Esophagus squamous epithelium (tissue), 4 donors: Measurements from ENCODE around the gene POLDIP3.

Experiments used
- CTCF ChIP-seq, 6 experiments: fragments of 450-650 bp in 4 of 6; fragments of 200-600 bp in 2 of 6; sonication (generic) in 2 of 6; IDR thresholded peaks; one replicate each; pipeline ENCODE4 v1.5.1; 2016 to 2019; ENCODE audit warnings: antibody characterized with exemption in 6 of 6, mild to moderate bottlenecking in 4 of 6, moderate library complexity in 4 of 6
- POLR2A ChIP-seq, 4 donors: fragments of 450-650 bp; IDR thresholded peaks; one replicate each; pipeline ENCODE4 v1.6.1; 2017; ENCODE audit warnings: antibody characterized with exemption in 4 of 4, mild to moderate bottlenecking in 4 of 4, moderate library complexity in 3 of 4

GRCh38 chr22:42620084-42620483, 5.4 kb upstream of the POLDIP3 start:
- TF ChIP-seq POLR2A (IDR thresholded peaks at IDR 0.05), result no peak
- no peak for TF ChIP-seq CTCF (IDR thresholded peaks at IDR 0.05)
